ENCODE results near the gene MFN2.
A peak's percentile ranks its signal among the peaks of the same experiment; 100 is the strongest.
"Not testable (repeated sequence)": the region's sequence is repeated elsewhere in the genome, so short reads cannot be mapped to it uniquely, and the experiment has no call there.

MFN2 gene

GRCh38 chr1:12044187-12044877 is 64.1 kb downstream of the MFN2 start:
- H3K9me3 ChIP-seq (ENCODE audit: control insufficient read depth, insufficient read depth, low read depth, low read length); H3K4me3 ChIP-seq (ENCODE audit: low read depth, low read length); H3K27ac ChIP-seq (ENCODE audit: extremely low read depth, low read depth, low read length); POLR2A ChIA-PET; H3K4me1 ChIP-seq (ENCODE audit: control insufficient read depth, insufficient read depth, low read length); H3K36me3 ChIP-seq (ENCODE audit: control insufficient read depth in 2 of 2, insufficient read depth in 1 of 2, low read length in 2 of 2): not testable (repeated sequence)
- TF ChIP-seq ZNF600 (tag by site-specific recombination; IDR thresholded peaks at IDR 0.05) (0 out of 2 replicates have a peak, but pooled peaks have one; percentile 11), GLIS1 (tag by site-specific recombination; IDR thresholded peaks at IDR 0.05) (peak; percentile 53; the same call in 1 of the 2 replicates), KLF1 (tag by site-specific recombination; IDR thresholded peaks at IDR 0.05) (peak; percentile 69; the same call in 1 of the 2 replicates), ZFHX2 (tag by site-specific recombination; conservative IDR thresholded peaks at IDR 0.05) (0 out of 2 replicates have a peak, but pooled peaks have one; percentile 11)
- CTCF ChIA-PET: interaction anchor here (0.6 to 1.5 kb wide), 4 partner anchors 29 to 1537 kb away, joined by 3 to 5 read pairs (median 4); no protein-coding TSS in a partner anchor

GRCh38 chr1:12046749-12047119 is 66.5 kb downstream of the MFN2 start:
- Histone ChIP-seq H3K9me3 (ENCODE audit: control insufficient read depth, insufficient read depth, low read depth, low read length) (no peaks in the 10 kb centered on the region), H3K36me3 (ENCODE audit: control insufficient read depth in 2 of 2, insufficient read depth in 1 of 2, low read length in 2 of 2) (no peaks in the 10 kb centered on the region), H3K27ac (ENCODE audit: extremely low read depth, low read depth, low read length) (no peak overlapping the region), H3K4me3 (ENCODE audit: low read depth, low read length) (no peak overlapping the region), H3K4me1 (ENCODE audit: control insufficient read depth, insufficient read depth, low read length) (no peaks in the 10 kb centered on the region)
- peak; percentile 57; the same call in 1 of the 2 replicates for TF ChIP-seq EGR2 (tag by site-specific recombination; IDR thresholded peaks at IDR 0.05; ENCODE audit: low read depth)
- no peak for TF ChIP-seq ZNF776 (tag by site-specific recombination; IDR thresholded peaks at IDR 0.05; ENCODE audit: borderline replicate concordance)
- TF ChIP-seq INSM2 (tag by site-specific recombination; IDR thresholded peaks at IDR 0.05): no peak
- TF ChIP-seq SCRT1 (tag by site-specific recombination; IDR thresholded peaks at IDR 0.05; ENCODE audit: borderline replicate concordance): no peak
- TF ChIP-seq ZFHX2 (tag by site-specific recombination; conservative IDR thresholded peaks at IDR 0.05): peak; percentile 70
- TF ChIP-seq PRDM6 (tag by site-specific recombination; IDR thresholded peaks at IDR 0.05): no peak
- TF ChIP-seq GLI2 (tag by site-specific recombination; IDR thresholded peaks at IDR 0.05; ENCODE audit: borderline replicate concordance, low read depth): no peak
- ChIA-PET CTCF (no interaction called here), POLR2A (interaction anchor here (1.3 to 1.6 kb wide), 2 partner anchors 10 to 28 kb away, joined by 3 to 6 read pairs; partner anchors contain the start of gene MIIP)

GRCh38 chr1:12047120-12047876 is 67.1 kb downstream of the MFN2 start:
- no peak for TF ChIP-seq ZNF626 (tag by site-specific recombination; IDR thresholded peaks at IDR 0.05)
- TF ChIP-seq, protein P1, sequence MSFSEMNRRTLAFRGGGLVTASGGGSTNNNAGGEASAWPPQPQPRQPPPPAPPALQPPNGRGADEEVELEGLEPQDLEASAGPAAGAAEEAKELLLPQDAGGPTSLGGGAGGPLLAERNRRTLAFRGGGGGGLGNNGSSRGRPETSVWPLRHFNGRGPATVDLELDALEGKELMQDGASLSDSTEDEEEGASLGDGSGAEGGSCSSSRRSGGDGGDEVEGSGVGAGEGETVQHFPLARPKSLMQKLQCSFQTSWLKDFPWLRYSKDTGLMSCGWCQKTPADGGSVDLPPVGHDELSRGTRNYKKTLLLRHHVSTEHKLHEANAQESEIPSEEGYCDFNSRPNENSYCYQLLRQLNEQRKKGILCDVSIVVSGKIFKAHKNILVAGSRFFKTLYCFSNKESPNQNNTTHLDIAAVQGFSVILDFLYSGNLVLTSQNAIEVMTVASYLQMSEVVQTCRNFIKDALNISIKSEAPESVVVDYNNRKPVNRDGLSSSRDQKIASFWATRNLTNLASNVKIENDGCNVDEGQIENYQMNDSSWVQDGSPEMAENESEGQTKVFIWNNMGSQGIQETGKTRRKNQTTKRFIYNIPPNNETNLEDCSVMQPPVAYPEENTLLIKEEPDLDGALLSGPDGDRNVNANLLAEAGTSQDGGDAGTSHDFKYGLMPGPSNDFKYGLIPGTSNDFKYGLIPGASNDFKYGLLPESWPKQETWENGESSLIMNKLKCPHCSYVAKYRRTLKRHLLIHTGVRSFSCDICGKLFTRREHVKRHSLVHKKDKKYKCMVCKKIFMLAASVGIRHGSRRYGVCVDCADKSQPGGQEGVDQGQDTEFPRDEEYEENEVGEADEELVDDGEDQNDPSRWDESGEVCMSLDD (tag by site-specific recombination; IDR thresholded peaks at IDR 0.05): peak; percentile 34; the same call in 1 of the 2 replicates
- 0 out of 2 replicates have a peak, but pooled peaks have one; percentile 40 for TF ChIP-seq ZNF629 (tag by site-specific recombination; IDR thresholded peaks at IDR 0.05)
- 0 out of 2 replicates have a peak, but pooled peaks have one; percentile 38 for TF ChIP-seq PRDM1 (tag by site-specific recombination; IDR thresholded peaks at IDR 0.05)
- no peak for TF ChIP-seq ZNF660 (tag by site-specific recombination; IDR thresholded peaks at IDR 0.05)
- TF ChIP-seq, protein P2, sequence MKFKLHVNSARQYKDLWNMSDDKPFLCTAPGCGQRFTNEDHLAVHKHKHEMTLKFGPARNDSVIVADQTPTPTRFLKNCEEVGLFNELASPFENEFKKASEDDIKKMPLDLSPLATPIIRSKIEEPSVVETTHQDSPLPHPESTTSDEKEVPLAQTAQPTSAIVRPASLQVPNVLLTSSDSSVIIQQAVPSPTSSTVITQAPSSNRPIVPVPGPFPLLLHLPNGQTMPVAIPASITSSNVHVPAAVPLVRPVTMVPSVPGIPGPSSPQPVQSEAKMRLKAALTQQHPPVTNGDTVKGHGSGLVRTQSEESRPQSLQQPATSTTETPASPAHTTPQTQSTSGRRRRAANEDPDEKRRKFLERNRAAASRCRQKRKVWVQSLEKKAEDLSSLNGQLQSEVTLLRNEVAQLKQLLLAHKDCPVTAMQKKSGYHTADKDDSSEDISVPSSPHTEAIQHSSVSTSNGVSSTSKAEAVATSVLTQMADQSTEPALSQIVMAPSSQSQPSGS (tag by site-specific recombination; IDR thresholded peaks at IDR 0.05; ENCODE audit: low read depth): peak; percentile 48; the same call in 1 of the 2 replicates
- peak; percentile 98 for TF ChIP-seq ZSCAN4 (tag by site-specific recombination; IDR thresholded peaks at IDR 0.05)
- H3K9me3 ChIP-seq (ENCODE audit: control insufficient read depth, insufficient read depth, low read depth, low read length): no peaks in the 10 kb centered on the region
- POLR2A ChIA-PET: interaction anchor here (1.3 kb wide), 1 partner anchor 10 kb away, joined by 3 read pairs; no protein-coding TSS in a partner anchor
- CTCF ChIA-PET: no interaction called here
- no peaks in the 10 kb centered on the region for H3K36me3 ChIP-seq (ENCODE audit: control insufficient read depth in 2 of 2, insufficient read depth in 1 of 2, low read length in 2 of 2)
- H3K4me1 ChIP-seq (ENCODE audit: control insufficient read depth, insufficient read depth, low read length): no peaks in the 10 kb centered on the region
- H3K4me3 ChIP-seq (ENCODE audit: low read depth, low read length): no peak overlapping the region
- H3K27ac ChIP-seq (ENCODE audit: extremely low read depth, low read depth, low read length): no peak overlapping the region
